ENCODE results near the gene LPCAT1.

Gene LPCAT1

GRCh38 chr5:1468629-1469527 is 54.9 kb downstream of the LPCAT1 start:
- Histone ChIP-seq H2AFZ (ENCODE audit: low read length) (no peak overlapping the region), H3K9me2 (replicated peaks; ENCODE audit: low read depth, low read length) (no peaks in the 10 kb centered on the region), H3K4me3 (ENCODE audit: low read length, poor library complexity, severe bottlenecking) (no peak overlapping the region), H3F3A (ENCODE audit: low read depth) (no peaks in the 10 kb centered on the region), H3K4me2 (ENCODE audit: low read depth, low read length, poor library complexity, severe bottlenecking) (no peak overlapping the region), H3K79me2 (ENCODE audit: insufficient read depth, low read length) (no peaks in the 10 kb centered on the region), H3K4me1 (ENCODE audit: insufficient read depth, low read length, poor library complexity, severe bottlenecking) (no peaks in the 10 kb centered on the region), H3K27me3 (ENCODE audit: insufficient read depth, low read length, poor library complexity, severe bottlenecking) (no peaks in the 10 kb centered on the region), H3K9me3 (ENCODE audit: insufficient read depth, low read depth, low read length) (no peaks in the 10 kb centered on the region), H3K9ac (ENCODE audit: low read depth, low read length, poor library complexity, severe bottlenecking) (no peak overlapping the region), H3K36me3 (ENCODE audit: insufficient read depth, low read length) (peaks cover 21% of the 10 kb centered on the region; the same call in 1 of the 2 replicates), H4K20me1 (ENCODE audit: insufficient read depth, low read length, poor library complexity, severe bottlenecking) (no peaks in the 10 kb centered on the region)
- TF ChIP-seq CTCF (conservative IDR thresholded peaks at IDR 0.05; ENCODE audit: low read length) (peak; percentile 13; the same call in 1 of the 2 replicates), EZH2phosphoT487 (IDR thresholded peaks at IDR 0.05; ENCODE audit: borderline replicate concordance) (no peak)

GRCh38 chr5:1468247-1468612 is 55.5 kb downstream of the LPCAT1 start:
- Histone ChIP-seq H3K27me3 (ENCODE audit: insufficient read depth, low read length, poor library complexity, severe bottlenecking) (no peaks in the 10 kb centered on the region), H4K20me1 (ENCODE audit: insufficient read depth, low read length, poor library complexity, severe bottlenecking) (no peaks in the 10 kb centered on the region), H3K9me2 (replicated peaks; ENCODE audit: low read depth, low read length) (no peaks in the 10 kb centered on the region), H3F3A (ENCODE audit: low read depth) (no peaks in the 10 kb centered on the region), H3K79me2 (ENCODE audit: insufficient read depth, low read length) (no peaks in the 10 kb centered on the region), H3K4me1 (ENCODE audit: insufficient read depth, low read length, poor library complexity, severe bottlenecking) (no peaks in the 10 kb centered on the region), H3K4me3 (ENCODE audit: low read length, poor library complexity, severe bottlenecking) (no peak overlapping the region), H2AFZ (ENCODE audit: low read length) (no peak overlapping the region), H3K9ac (ENCODE audit: low read depth, low read length, poor library complexity, severe bottlenecking) (no peak overlapping the region), H3K4me2 (ENCODE audit: low read depth, low read length, poor library complexity, severe bottlenecking) (no peak overlapping the region), H3K36me3 (ENCODE audit: insufficient read depth, low read length) (peaks cover 24% of the 10 kb centered on the region; the same call in 1 of the 2 replicates), H3K9me3 (ENCODE audit: insufficient read depth, low read depth, low read length) (no peaks in the 10 kb centered on the region)
- TF ChIP-seq CTCF (conservative IDR thresholded peaks at IDR 0.05; ENCODE audit: low read length): peak; percentile 87
- TF ChIP-seq EZH2phosphoT487 (IDR thresholded peaks at IDR 0.05; ENCODE audit: borderline replicate concordance): no peak

GRCh38 chr5:1467341-1468246 is 56.2 kb downstream of the LPCAT1 start:
- TF ChIP-seq CTCF (conservative IDR thresholded peaks at IDR 0.05; ENCODE audit: low read length) (no peak), EZH2phosphoT487 (IDR thresholded peaks at IDR 0.05; ENCODE audit: borderline replicate concordance) (no peak)
- H3K36me3 ChIP-seq (ENCODE audit: insufficient read depth, low read length): peaks cover 24% of the 10 kb centered on the region; the same call in 1 of the 2 replicates
- no peaks in the 10 kb centered on the region for H3F3A ChIP-seq (ENCODE audit: low read depth)
- no peaks in the 10 kb centered on the region for H3K79me2 ChIP-seq (ENCODE audit: insufficient read depth, low read length)
- H2AFZ ChIP-seq (ENCODE audit: low read length): no peak overlapping the region
- H3K9ac ChIP-seq (ENCODE audit: low read depth, low read length, poor library complexity, severe bottlenecking): no peak overlapping the region
- no peaks in the 10 kb centered on the region for H4K20me1 ChIP-seq (ENCODE audit: insufficient read depth, low read length, poor library complexity, severe bottlenecking)
- H3K4me2 ChIP-seq (ENCODE audit: low read depth, low read length, poor library complexity, severe bottlenecking): no peak overlapping the region
- H3K4me3 ChIP-seq (ENCODE audit: low read length, poor library complexity, severe bottlenecking): no peak overlapping the region
- H3K27me3 ChIP-seq (ENCODE audit: insufficient read depth, low read length, poor library complexity, severe bottlenecking): no peaks in the 10 kb centered on the region
- H3K9me3 ChIP-seq (ENCODE audit: insufficient read depth, low read depth, low read length): no peaks in the 10 kb centered on the region
- no peaks in the 10 kb centered on the region for H3K9me2 ChIP-seq (replicated peaks; ENCODE audit: low read depth, low read length)
- no peaks in the 10 kb centered on the region for H3K4me1 ChIP-seq (ENCODE audit: insufficient read depth, low read length, poor library complexity, severe bottlenecking)

All from Loucy (cell line).